Camera-type eye (tissue), 1 donor: Measurements from ENCODE around the gene DNAAF6. TPM values are rescaled to one million over a fixed set of nuclear protein-coding genes. Genes with fewer than 3 reads are reported as not detected.

Source experiments
- total RNA-seq: library from RNA; depleted of rRNA; stranded (reverse); fragments of >200 nt; gene quantifications from one replicate; pipeline ENCODE4 v1.2.3, GENCODE V29; 2014

Gene DNAAF6
- total RNA-seq: not detected

DNA sequence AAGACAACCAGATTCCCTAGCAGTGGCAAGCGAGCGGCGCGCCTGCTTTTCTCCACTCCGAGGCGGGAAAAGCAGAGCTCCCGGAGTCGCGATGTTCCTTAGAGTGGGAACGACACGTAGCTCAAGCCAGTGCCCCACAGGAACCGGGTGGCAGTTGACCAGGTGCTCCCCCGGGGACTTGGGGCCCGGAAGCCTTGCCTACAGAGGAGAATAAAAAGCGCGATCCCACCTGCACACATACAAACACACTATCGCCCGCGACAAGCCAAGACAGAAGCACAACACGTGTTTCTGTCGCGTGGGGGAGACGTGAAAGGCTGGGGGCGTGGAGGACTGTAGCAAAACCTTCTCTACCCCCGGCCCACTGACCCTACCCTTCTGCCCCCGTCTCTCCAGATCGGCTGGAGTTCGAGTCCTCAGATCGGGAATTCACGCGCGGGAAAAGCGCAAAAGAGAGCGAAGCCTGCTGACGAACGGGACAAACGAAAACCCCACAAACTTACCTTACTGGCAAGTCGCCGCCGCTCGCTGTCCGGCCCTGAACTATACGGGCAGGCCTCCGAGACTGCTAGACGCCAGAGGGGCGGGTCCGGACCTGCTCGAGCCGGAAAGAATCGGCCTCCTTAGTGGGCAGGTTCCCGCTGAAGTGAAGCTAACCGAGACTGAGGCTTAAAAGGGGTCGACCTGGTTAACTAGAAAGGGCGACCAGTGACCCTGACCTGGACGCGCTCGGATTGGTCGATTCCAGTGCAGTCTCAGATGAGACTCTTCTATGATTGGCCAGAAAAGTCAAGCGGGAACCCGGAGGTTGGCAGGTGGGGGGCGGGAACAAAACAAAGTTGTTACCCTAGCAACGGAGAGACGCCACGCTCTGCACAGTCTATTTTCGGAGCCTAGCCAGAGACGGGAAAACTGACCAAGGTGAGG, at the start of gene DNAAF6, which contains the start of gene NUP62CL:
TSS of gene DNAAF6 (plus strand) at position 842 of the 927 bp plus-strand sequence. CDS start 6,265 bp downstream, outside the sequence.
TSS of gene NUP62CL (minus strand) at position 664 of the 927 bp plus-strand sequence. CDS start 31,287 bp downstream, outside the sequence.

Other genes starting within 250 kb of the DNAAF6 start
- gene MORC4, start 206.4 kb upstream of the DNAAF6 start, total RNA-seq: 29.1 TPM
- gene RBM41, start 87.8 kb upstream of the DNAAF6 start, total RNA-seq: 34.6 TPM
- 6.1 TPM for gene NUP62CL, start 178 bp upstream of the DNAAF6 start, total RNA-seq
- gene FRMPD3, start 243.0 kb downstream of the DNAAF6 start, total RNA-seq: 1.2 TPM